SK-N-SH (cell line): ENCODE results near the gene STIP1. TPM values are rescaled to one million over a fixed set of nuclear protein-coding genes. Genes with fewer than 3 reads are reported as not detected.

ENCODE experiments used
- CTCF ChIA-PET: fragments of 300-600, 350-600 bp; formaldehyde crosslinking; extraction: SDS; loops from one replicate; lab custom pipeline; 2021; lab: Yijun Ruan, JAX
- POLR2A ChIA-PET: fragments of 350-600 bp; sonication (Branson Sonifier 250); formaldehyde crosslinking; extraction: SDS; loops from one replicate; lab custom pipeline; 2020; ENCODE audit warnings: antibody characterized with exemption, inconsistent platforms; lab: Yijun Ruan, JAX
- DNase-seq: peaks from one replicate; pipeline ENCODE4 v3.0.0; 2012
- H2AFZ ChIP-seq: fragments of 200-600 bp; sonication (generic); 2 replicates; pipeline ENCODE4 v1.8.1; 2016; ENCODE audit warnings: antibody characterized with exemption, mild to moderate bottlenecking, low read depth
- H3F3A ChIP-seq: fragments of 200-600 bp; sonication (generic); replicated peaks from 2 replicates; pipeline ENCODE3; 2016; ENCODE audit warnings: antibody characterized with exemption, mild to moderate bottlenecking; ENCODE audit not compliant: insufficient read depth
- H3K27ac ChIP-seq, 2 experiments: fragments of 200-500 bp in 1 of 2; fragments of 200-600 bp in 1 of 2; sonication (Bioruptor generic) in 1 of 2; sonication (generic), shearing (Covaris generic) in 1 of 2; 2 replicates each; pipeline versions ENCODE4 v1.5.1 to v1.6.1; 2014 to 2016; ENCODE audit warnings: low read depth in 2 of 2, inconsistent platforms in 1 of 2, low read length in 1 of 2, mild to moderate bottlenecking in 1 of 2, mixed read lengths in 1 of 2
- H3K27me3 ChIP-seq: fragments of 200-600 bp; sonication (generic), shearing (Covaris generic); 2 replicates; pipeline ENCODE4 v1.6.1; 2016; ENCODE audit warnings: mixed run types; ENCODE audit not compliant: insufficient read depth
- H3K36me3 ChIP-seq, 2 experiments: fragments of 200-500 bp in 1 of 2; fragments of 200-600 bp in 1 of 2; sonication (Bioruptor generic) in 1 of 2; sonication (generic) in 1 of 2; replicated peaks in 1 of 2; 2 replicates each; pipeline versions ENCODE3 to v1.5.1; 2014 to 2016; ENCODE audit warnings: low read length in 1 of 2, mild to moderate bottlenecking in 1 of 2; ENCODE audit not compliant: insufficient read depth in 2 of 2, control insufficient read depth in 1 of 2
- H3K4me1 ChIP-seq, 2 experiments: fragments of 200-500 bp in 1 of 2; fragments of 200-600 bp in 1 of 2; sonication (Bioruptor generic) in 1 of 2; sonication (generic), shearing (Covaris generic) in 1 of 2; 2 replicates each; pipeline versions ENCODE4 v1.5.1 to v1.6.1; 2014 to 2016; ENCODE audit warnings: low read depth in 1 of 2, low read length in 1 of 2, mixed run types in 1 of 2; ENCODE audit not compliant: insufficient read depth in 2 of 2, control insufficient read depth in 1 of 2
- H3K4me2 ChIP-seq: fragments of 200-600 bp; sonication (generic), shearing (Covaris generic); 2 replicates; pipeline ENCODE4 v1.6.1; 2017; ENCODE audit warnings: mixed run types
- H3K4me3 ChIP-seq, 2 experiments: fragments of 200-500 bp in 1 of 2; fragments of 200-600 bp in 1 of 2; sonication (Bioruptor generic) in 1 of 2; sonication (generic), shearing (Covaris generic) in 1 of 2; 2 replicates each; pipeline versions ENCODE4 v1.5.1 to v1.8.1; 2014 to 2016; ENCODE audit warnings: low read depth in 2 of 2, inconsistent platforms in 1 of 2, low read length in 1 of 2, mild to moderate bottlenecking in 1 of 2, mixed read lengths in 1 of 2, moderate library complexity in 1 of 2
- H3K79me2 ChIP-seq: fragments of 200-600 bp; sonication (generic); 2 replicates; pipeline ENCODE4 v1.8.1; 2017; ENCODE audit warnings: mild to moderate bottlenecking; ENCODE audit not compliant: insufficient read depth
- H3K9ac ChIP-seq: fragments of 200-600 bp; sonication (generic); 2 replicates; pipeline ENCODE4 v1.6.1; 2017; ENCODE audit warnings: mixed run types
- H3K9me2 ChIP-seq: fragments of 200-600 bp; sonication (generic); 2 replicates; pipeline ENCODE4 v1.6.1; 2017; ENCODE audit warnings: mixed run types
- H3K9me3 ChIP-seq: fragments of 200-600 bp; sonication (generic); 2 replicates; pipeline ENCODE4 v1.6.1; 2017; ENCODE audit warnings: mixed run types, mild to moderate bottlenecking, moderate library complexity
- H4K20me1 ChIP-seq: fragments of 200-600 bp; sonication (generic); 2 replicates; pipeline ENCODE4 v1.6.1; 2017; ENCODE audit warnings: mild to moderate bottlenecking, mixed run types; ENCODE audit not compliant: insufficient read depth
- CHD2 ChIP-seq: fragments of 150-350 bp; IDR thresholded peaks from 2 replicates; pipeline ENCODE4 v1.6.1; 2018; ENCODE audit warnings: low read length; ENCODE audit not compliant: partially characterized antibody
- ELF1 ChIP-seq: IDR thresholded peaks from 2 replicates; pipeline ENCODE4 v1.4.0; 2012
- EP300 ChIP-seq, 2 experiments: IDR thresholded peaks; 2 replicates each; pipeline versions ENCODE4 v1.4.0 to v1.6.1; 2012; ENCODE audit warnings: borderline replicate concordance in 1 of 2, low read depth in 1 of 2, low read length in 1 of 2
- FOSL2 ChIP-seq: IDR thresholded peaks from 2 replicates; pipeline ENCODE4 v1.4.0; 2012; ENCODE audit warnings: low read depth, mild to moderate bottlenecking, moderate library complexity, borderline replicate concordance
- FOXJ3 ChIP-seq: sonication (generic); formaldehyde crosslinking; IDR thresholded peaks from 2 replicates; pipeline ENCODE4 v1.5.1; 2020; ENCODE audit warnings: mild to moderate bottlenecking, missing genetic modification reagents
- FOXM1 ChIP-seq: IDR thresholded peaks from 2 replicates; pipeline ENCODE4 v1.4.0; 2012; ENCODE audit warnings: low read depth, mild to moderate bottlenecking
- GABPA ChIP-seq: IDR thresholded peaks from 2 replicates; pipeline ENCODE4 v1.4.0; 2012; ENCODE audit warnings: low read depth, mild to moderate bottlenecking
- GATA2 ChIP-seq: sonication (generic); formaldehyde crosslinking; IDR thresholded peaks from 2 replicates; pipeline ENCODE4 v1.5.0; 2020; ENCODE audit warnings: mild to moderate bottlenecking, missing genetic modification reagents
- JUND ChIP-seq: IDR thresholded peaks from 2 replicates; pipeline ENCODE4 v1.4.0; 2012
- MXI1 ChIP-seq: IDR thresholded peaks from 2 replicates; pipeline ENCODE4 v1.6.1; 2012; ENCODE audit warnings: mild to moderate bottlenecking, low read depth, low read length, improper control_type of control experiment
- NRF1 ChIP-seq: IDR thresholded peaks from 2 replicates; pipeline ENCODE4 v1.6.1; 2012; ENCODE audit warnings: low read depth, mild to moderate bottlenecking, low read length
- POLR2AphosphoS5 ChIP-seq: IDR thresholded peaks from 2 replicates; pipeline ENCODE4 v1.6.1; 2012; ENCODE audit warnings: low read depth, low read length
- RAD21 ChIP-seq: IDR thresholded peaks from 2 replicates; pipeline ENCODE4 v1.6.1; 2012; ENCODE audit warnings: mild to moderate bottlenecking, low read length
- RCOR1 ChIP-seq: fragments of 150-350 bp; IDR thresholded peaks from 2 replicates; pipeline ENCODE4 v1.6.1; 2017; ENCODE audit warnings: antibody characterized with exemption, low read length
- RXRA ChIP-seq: IDR thresholded peaks from 2 replicates; pipeline ENCODE4 v1.4.0; 2012; ENCODE audit warnings: low read depth, mild to moderate bottlenecking, borderline replicate concordance
- SIN3A ChIP-seq: IDR thresholded peaks from 2 replicates; pipeline ENCODE4 v1.6.1; 2012; ENCODE audit warnings: low read depth, mild to moderate bottlenecking, low read length, moderate library complexity, borderline replicate concordance
- TAF1 ChIP-seq: IDR thresholded peaks from 2 replicates; pipeline ENCODE4 v1.6.1; 2012; ENCODE audit warnings: low read depth, mild to moderate bottlenecking, low read length, moderate library complexity, borderline replicate concordance
- TEAD4 ChIP-seq: IDR thresholded peaks from 2 replicates; pipeline ENCODE4 v1.4.0; 2012; ENCODE audit warnings: mild to moderate bottlenecking, borderline replicate concordance; ENCODE audit not compliant: insufficient read depth
- WGBS: methylation state at CpG from one replicate; pipeline ENCODE4 v1.1.6; 2017; ENCODE audit warnings: low lambda C conversion rate; 5-methylcytosine and 5-hydroxymethylcytosine counted together
- polyA plus RNA-seq, 3 experiments: library from polyadenylated mRNA; depleted of rRNA; stranded (reverse); fragments of >200 nt; gene quantifications; 2 replicates each; pipeline ENCODE4 v1.2.3, GENCODE V29; 2012

The STIP1 gene
- polyA plus RNA-seq, 1 of the 3 experiments (the other 2 are of a cell fraction), result 163 TPM

DNA sequence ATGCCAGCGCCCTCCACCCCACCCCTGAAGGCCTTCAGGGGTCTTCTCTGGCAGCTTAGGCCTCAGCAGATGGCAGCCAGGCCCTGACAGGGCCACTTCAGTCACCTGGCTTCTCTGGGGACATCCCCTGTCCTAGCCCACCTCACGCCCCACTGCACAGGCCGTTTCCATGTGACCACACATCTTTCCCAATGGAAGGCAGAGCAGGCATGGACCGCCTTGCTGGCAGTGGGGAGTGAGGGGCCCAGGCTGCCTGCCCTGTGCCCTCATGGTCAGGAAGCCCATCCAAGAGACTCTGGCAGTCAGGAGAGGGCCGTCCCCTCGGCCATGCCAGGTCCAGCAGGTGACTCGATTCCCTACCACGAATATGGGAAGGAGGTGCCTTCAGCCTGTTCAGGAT is 45.9 kb upstream of the STIP1 start:
- TF ChIP-seq CHD2 (no peak), FOXJ3 (CRISPR knock-in tag) (no peak), EP300 (IDR thresholded peaks at IDR 0.05; ENCODE audit: borderline replicate concordance in 1 of 2, low read depth in 1 of 2, low read length in 1 of 2) (no peak), MXI1 (no peak), NRF1 (no peak), FOXM1 (no peak), ELF1 (no peak), JUND (no peak), FOSL2 (no peak), RAD21 (no peak), RXRA (no peak), GABPA (no peak), POLR2AphosphoS5 (no peak), TEAD4 (no peak), TAF1 (no peak), SIN3A (no peak)
- no peaks in the 10 kb centered on the region for H4K20me1 ChIP-seq
- ChIA-PET CTCF (interaction anchor here (2.3 kb wide), 1 partner anchor 13 kb away, joined by 6 read pairs; no protein-coding TSS in a partner anchor), POLR2A (interaction anchor here (1.8 kb wide), 1 partner anchor 81 kb away, joined by 3 read pairs; no protein-coding TSS in a partner anchor)
- no peak for DNase-seq
- H2AFZ ChIP-seq, result no peak overlapping the region
- no peak overlapping the region for H3K4me2 ChIP-seq
- no peaks in the 10 kb centered on the region for H3K27me3 ChIP-seq
- H3K36me3 ChIP-seq, result no peaks in the 10 kb centered on the region
- no peaks in the 10 kb centered on the region for H3F3A ChIP-seq
- H3K79me2 ChIP-seq, result no peaks in the 10 kb centered on the region
- WGBS, result 92% methylated on average over 4 of the region's 8 CpGs
- peak overlapping the region in 1 of 2 experiments; percentile 35; a peak in 1 of 4 replicates for H3K27ac ChIP-seq
- H3K9ac ChIP-seq, result no peak overlapping the region
- no peaks in the 10 kb centered on the region for H3K9me2 ChIP-seq
- peaks cover 0 to 48% of the 10 kb centered on the region in 2 experiments; a peak in 1 of 4 replicates for H3K4me1 ChIP-seq
- no peaks in the 10 kb centered on the region for H3K9me3 ChIP-seq
- no peak overlapping the region for H3K4me3 ChIP-seq

GRCh38 chr11:64141081-64141783 is 44.7 kb upstream of the STIP1 start:
- TF ChIP-seq EP300 (IDR thresholded peaks at IDR 0.05; ENCODE audit: borderline replicate concordance in 1 of 2, low read depth in 1 of 2, low read length in 1 of 2), result peak in 1 of 2 experiments; percentile 52; a peak in 1 of 4 replicates
- no peak for TF ChIP-seq RXRA
- TF ChIP-seq RCOR1, result peak; percentile 25; the same call in 1 of the 2 replicates
- no peak for TF ChIP-seq GATA2 (CRISPR knock-in tag)
- no peak for TF ChIP-seq FOXM1

More at GRCh38 chr11:64141081-64141783, 44.7 kb upstream of the STIP1 start:
- Histone ChIP-seq H3K79me2 (no peaks in the 10 kb centered on the region), H3K4me2 (no peak overlapping the region), H3K4me1 (peaks cover 0 to 55% of the 10 kb centered on the region in 2 experiments; a peak in 1 of 4 replicates), H3K9me2 (no peaks in the 10 kb centered on the region), H3K27ac (peak overlapping the region in 1 of 2 experiments; percentile 77; a peak in 2 of 4 replicates), H3K9me3 (no peaks in the 10 kb centered on the region), H3K27me3 (no peaks in the 10 kb centered on the region), H3K9ac (no peak overlapping the region), H2AFZ (no peak overlapping the region), H3K4me3 (no peak overlapping the region), H3K36me3 (no peaks in the 10 kb centered on the region), H3F3A (no peaks in the 10 kb centered on the region), H4K20me1 (no peaks in the 10 kb centered on the region)
- 85% methylated on average over 9 of the region's 21 CpGs for WGBS
- ChIA-PET CTCF (interaction anchor here (1.1 to 14.5 kb wide), 6 partner anchors 9 to 224 kb away, joined by 3 to 207 read pairs (median 6); partner anchors contain the start of genes FLRT1 and RCOR2), POLR2A (interaction anchor here (0.5 to 1.2 kb wide), 3 partner anchors 9 to 486 kb away, joined by 3 to 4 read pairs (median 3); no protein-coding TSS in a partner anchor)
- peak; percentile 71 for DNase-seq
